ENCODE results near the gene ICAM1.

DNA sequence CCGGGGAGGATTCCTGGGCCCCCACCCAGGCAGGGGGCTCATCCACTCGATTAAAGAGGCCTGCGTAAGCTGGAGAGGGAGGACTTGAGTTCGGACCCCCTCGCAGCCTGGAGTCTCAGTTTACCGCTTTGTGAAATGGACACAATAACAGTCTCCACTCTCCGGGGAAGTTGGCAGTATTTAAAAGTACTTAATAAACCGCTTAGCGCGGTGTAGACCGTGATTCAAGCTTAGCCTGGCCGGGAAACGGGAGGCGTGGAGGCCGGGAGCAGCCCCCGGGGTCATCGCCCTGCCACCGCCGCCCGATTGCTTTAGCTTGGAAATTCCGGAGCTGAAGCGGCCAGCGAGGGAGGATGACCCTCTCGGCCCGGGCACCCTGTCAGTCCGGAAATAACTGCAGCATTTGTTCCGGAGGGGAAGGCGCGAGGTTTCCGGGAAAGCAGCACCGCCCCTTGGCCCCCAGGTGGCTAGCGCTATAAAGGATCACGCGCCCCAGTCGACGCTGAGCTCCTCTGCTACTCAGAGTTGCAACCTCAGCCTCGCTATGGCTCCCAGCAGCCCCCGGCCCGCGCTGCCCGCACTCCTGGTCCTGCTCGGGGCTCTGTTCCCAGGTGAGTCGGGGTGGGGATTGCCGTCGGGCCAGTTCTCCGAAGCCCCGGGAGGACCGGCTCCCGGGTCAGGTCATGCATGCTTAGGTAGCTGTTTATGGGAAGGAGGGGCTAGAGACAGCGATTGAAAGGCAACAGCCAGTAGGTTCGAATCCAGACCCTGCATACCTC is at the start of gene ICAM1:
- TF ChIP-seq, protein P1, sequence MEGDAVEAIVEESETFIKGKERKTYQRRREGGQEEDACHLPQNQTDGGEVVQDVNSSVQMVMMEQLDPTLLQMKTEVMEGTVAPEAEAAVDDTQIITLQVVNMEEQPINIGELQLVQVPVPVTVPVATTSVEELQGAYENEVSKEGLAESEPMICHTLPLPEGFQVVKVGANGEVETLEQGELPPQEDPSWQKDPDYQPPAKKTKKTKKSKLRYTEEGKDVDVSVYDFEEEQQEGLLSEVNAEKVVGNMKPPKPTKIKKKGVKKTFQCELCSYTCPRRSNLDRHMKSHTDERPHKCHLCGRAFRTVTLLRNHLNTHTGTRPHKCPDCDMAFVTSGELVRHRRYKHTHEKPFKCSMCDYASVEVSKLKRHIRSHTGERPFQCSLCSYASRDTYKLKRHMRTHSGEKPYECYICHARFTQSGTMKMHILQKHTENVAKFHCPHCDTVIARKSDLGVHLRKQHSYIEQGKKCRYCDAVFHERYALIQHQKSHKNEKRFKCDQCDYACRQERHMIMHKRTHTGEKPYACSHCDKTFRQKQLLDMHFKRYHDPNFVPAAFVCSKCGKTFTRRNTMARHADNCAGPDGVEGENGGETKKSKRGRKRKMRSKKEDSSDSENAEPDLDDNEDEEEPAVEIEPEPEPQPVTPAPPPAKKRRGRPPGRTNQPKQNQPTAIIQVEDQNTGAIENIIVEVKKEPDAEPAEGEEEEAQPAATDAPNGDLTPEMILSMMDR (IDR thresholded peaks at IDR 0.05), result peak in 1 of 4 experiments; percentile 38
- peak; percentile 73 for TF ChIP-seq POLR2AphosphoS5 (IDR thresholded peaks at IDR 0.05)

All from prostate gland (tissue), 2 donors.